GM21576 (cell line): Measurements from ENCODE around the gene WDR38.
"Not testable (repeated sequence)": the region's sequence is repeated elsewhere in the genome, so short reads cannot be mapped to it uniquely, and the experiment has no call there.

Experiments
- ATAC-seq: cut with Tn5 transposase; IDR thresholded peaks from one replicate; pipeline ENCODE4 v1.9.1; 2021; ENCODE audit warnings: mild to moderate bottlenecking, moderate library complexity; ENCODE audit not compliant: unreplicated experiment

WDR38 gene

DNA sequence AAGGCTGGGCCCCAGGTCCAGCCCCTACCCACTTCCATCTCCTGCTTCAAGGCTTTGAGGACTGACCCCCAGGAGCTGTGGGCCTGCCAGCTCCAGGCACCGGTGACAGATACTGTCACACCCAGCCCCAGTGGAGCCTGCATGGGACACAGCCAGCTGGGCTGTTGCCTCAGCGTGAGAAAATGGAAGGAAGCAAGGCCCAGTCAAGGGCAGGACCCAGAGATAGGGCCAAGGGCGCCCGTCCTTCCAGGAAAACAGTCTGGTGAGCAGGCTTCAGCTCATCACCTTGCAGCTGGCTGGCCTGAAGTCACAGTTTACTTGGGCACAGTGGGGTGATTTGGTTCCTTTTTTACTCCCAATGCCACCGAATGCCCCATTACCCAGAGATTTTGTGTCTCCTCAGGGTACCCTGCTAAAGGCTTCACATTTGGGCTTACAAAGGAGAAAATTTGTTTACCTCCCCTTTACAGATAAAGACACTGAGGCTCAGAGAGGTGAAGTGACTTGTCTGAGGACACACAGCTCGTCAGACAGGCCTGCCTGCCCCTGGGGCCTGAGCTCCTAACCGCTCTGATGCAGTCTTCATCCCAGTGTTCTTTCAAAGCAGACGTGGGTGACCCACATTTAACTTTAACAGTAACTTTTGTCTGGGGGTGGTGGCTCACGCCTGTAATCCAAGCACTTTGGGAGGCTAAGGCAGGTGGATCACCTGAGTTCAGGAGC, 21.5 kb upstream of the WDR38 start:
- no peak for ATAC-seq

DNA sequence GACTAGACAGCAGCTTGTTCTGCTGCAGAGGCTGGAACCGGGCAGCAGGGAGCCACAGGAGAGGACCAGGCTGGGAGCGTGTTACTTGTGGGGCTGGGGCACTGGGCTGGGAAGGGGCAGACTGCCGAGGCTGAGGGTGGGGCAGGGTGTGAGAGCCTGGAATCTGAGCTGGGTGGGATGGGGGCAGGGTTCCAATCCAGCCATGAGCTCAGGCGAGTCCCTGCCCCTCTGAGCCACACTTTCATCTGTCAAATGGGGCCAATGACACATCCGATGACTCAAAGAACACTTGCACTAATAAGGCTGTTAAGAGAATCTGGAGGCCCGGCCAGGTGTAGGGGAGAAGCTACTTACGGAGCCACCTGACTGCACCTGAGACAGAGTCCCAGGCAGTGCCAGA, 18.7 kb upstream of the WDR38 start:
- ATAC-seq, result no peak

- no peak for ATAC-seq
Observed at GRCh38 chr9:124835026-124835557, 18.2 kb upstream of the WDR38 start.

DNA sequence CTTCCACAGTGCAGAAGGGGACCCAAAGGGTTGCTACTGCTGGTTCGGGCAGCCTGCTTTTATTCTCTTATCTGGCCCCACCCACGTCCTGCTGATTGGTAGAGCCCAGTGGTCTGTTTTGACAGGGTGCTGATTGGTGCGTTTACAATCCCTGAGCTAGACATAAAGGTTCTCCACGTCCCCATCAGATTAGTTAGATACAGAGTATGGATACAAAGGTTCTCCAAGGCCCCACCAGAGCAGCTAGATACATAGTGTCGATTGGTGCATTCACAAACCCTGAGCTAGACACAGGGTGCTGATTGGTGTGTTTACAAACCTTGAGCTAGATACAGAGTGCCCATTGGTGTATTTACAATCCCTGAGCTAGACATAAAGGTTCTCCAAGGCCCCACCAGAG, 15.1 kb upstream of the WDR38 start:
- ATAC-seq, result not testable (repeated sequence)

DNA sequence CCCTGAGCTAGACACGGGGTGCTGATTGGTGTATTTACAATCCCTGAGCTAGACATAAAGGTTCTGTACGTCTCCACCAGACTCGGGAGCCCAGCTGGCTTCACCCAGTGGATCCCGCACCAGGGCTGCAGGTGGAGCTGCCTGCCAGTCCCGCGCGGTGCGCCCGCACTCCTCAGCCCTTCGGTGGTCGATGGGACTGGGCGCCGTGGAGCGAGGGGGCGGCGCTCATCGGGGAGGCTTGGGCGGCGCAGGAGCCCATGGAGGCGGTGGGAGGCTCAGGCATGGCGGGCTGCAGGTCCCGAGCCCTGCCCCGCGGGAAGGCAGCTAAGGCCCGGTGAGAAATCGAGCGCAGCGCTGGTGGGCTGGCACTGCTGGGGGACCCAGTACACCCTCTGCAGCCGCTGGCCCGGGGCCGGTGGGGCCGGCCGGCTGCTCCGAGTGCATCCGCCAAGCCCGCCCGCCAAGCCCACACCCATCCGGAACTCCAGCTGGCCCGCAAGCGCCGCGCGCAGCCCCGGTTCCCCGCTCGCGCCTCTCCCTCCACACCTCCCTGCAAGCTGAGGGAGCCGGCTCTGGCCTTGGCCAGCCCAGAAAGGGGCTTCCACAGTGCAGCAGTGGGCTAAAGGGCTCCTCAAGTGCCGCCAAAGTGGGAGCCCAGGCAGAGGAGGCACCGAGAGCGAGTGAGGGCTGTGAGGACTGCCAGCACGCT, 14.5 kb upstream of the WDR38 start:
- ATAC-seq, result not testable (repeated sequence)

GRCh38 chr9:124839612-124840299, 13.5 kb upstream of the WDR38 start:
- ATAC-seq, result no peak

DNA sequence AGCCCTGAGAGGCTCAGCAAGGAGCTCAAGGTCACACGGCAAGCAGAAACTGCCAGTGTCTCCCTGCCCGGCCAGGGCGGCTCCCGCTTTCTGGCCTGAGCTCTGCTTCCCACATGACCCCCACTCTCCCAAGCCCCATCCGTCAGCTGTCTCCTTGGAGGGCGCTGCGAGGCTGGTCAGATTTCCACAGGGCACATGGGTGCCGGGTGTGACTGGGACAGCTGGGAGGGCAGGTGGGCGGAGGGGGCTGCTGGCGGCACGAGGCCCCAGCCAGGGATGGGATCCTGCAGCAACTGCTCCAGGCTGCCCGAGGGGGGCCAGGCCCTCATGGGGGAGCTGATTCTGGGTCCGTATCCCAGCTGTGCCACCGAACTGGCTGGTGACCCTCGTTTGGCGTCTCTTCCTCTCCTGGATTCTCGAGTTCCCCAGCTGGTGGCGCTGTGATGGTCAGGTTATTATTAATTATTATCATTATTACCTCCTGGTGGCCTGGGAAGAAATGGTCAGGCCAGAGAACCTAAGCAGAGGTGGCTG, 12.9 kb upstream of the WDR38 start:
- ATAC-seq, result no peak

DNA sequence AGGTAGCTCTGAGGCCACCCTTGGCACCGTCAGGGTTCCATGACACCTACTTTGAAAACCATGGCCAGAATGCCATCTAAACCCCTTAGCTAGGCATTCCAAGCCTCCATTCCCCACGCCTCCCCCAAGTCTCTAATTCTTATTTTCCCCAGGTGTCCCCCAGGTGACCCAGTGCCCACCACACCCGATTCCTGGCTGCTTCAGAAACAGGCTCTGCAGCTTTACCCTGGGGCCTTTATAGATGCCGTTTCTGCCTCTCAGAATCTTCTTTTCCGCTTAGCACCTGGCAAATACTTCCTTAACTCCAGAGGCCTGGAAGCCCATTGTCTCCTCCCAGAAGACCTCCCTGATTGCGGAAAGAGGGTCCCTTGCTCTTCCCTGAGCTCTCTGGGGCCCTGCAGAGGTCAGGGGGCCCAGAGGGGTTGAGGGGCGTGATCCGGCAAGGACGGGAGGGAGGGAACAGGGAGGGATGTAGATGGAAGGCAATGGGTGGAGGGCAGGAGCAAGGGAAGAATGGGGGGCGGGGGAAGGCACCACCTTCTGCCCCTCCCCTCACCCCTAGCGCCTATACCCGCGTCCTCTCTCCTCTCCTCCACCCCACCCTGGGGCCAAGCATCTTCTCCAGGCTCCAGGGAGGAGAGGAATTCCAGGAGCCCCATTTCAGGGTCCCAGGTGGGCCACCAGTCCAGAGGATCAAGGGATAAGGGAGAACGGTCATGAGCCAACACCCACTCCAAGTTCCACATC, 12.0 kb upstream of the WDR38 start:
- ATAC-seq, result no peak

- ATAC-seq, result no peak
Observed at GRCh38 chr9:124843456-124844034, 9.7 kb upstream of the WDR38 start.

DNA sequence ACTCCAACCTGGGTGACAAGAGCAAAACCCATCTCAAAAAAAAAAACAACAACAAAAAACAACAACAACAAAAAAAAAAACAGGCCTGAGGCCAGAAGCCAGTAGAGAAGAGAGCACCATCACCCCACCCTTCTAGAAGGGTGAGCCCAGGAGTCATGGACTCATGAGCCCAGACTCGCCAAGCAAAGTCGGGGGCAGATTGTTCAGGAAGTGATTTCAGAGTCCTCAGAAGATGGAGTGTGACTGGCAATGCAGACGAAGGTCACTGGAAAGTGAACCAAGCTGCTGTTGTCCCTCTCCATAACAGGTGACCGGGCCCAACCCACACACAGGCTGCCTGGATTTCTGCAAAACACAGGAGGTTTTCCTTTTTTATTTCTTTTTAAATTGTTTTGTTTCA, 9.0 kb upstream of the WDR38 start:
- no peak for ATAC-seq

GRCh38 chr9:124846467-124846866, 6.8 kb upstream of the WDR38 start:
- not testable (repeated sequence) for ATAC-seq

DNA sequence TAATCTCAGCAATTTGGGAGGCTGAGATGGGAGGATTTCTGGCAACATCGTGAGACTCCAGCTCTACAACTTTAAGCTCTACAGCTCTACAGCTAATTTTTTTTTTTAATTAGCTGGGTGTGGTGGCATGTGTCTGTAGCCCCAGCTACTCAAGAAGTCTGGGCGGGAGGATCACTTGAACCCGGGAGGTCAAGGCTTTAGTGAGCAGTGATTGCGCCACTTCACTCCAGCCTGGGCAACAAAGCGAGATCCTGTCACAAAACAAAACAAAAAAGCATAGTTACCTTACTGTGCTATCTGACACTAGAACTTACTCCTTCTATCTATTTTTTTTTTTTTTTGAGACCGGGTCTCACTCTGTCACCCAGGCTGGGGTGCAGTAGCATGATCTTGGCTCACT, 6.3 kb upstream of the WDR38 start:
- no peak for ATAC-seq

- no peak for ATAC-seq
Observed at GRCh38 chr9:124849801-124850200, 3.5 kb upstream of the WDR38 start.

DNA sequence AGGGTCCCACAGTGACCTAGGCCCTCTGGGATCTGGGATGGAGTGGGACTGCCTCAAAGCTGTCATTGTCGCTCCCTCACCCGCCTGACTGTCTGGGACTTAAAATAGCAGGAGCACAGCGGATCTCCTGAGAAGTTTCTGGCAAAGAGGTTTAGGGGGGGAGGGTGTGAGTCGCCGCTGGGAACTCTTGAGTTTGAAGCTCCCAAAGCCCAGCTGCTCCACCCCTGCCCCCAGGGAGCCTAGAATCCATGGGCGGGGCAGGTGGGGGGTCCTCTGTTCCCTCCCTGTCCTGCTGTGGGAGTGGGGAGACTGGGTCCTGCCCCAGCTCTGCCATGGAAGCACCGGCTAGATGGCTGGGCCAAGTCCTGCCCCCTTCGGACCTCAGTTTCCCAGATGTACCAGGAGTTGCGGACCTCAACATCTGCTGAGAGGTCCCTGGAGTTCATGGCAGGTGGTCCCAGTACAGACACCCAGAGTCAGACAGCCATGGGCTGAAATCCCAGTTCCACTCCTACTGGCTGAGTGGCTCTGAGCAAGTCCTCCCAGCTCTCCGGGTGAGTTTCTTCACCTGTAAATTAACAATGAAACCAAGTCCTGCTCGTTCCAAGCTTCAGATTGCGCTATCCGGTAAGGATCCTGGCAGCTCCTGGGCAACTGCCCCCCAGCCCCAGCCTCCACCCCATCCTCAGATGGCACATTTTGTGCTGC, 985 bp upstream of the WDR38 start:
- ATAC-seq, result no peak

- ATAC-seq, result no peak
Observed at GRCh38 chr9:124853605-124854143, 414 bp downstream of the WDR38 start.

- no peak for ATAC-seq
Observed at GRCh38 chr9:124854161-124854560, 901 bp downstream of the WDR38 start.

DNA sequence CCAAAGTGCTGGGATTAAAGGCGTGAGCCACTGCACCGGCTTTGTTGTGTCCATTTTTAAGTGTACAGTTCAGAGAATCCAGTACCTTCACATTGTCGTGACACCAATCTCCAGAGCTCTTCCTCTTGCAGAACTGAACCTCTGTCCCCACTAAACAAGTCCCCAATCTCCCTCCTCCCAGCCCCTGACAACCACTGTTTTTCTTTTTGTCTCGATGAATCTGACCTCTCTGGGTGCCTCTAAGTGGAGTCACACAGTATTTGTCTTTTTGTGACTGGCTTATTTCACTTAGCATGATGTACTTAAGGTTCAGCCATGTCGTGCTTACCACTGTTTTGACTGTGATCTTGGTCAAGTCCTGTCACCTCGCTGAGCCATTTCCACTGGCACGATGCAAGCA, 1.6 kb downstream of the WDR38 start:
- no peak for ATAC-seq

GRCh38 chr9:124855566-124855943, 2.3 kb downstream of the WDR38 start:
- no peak for ATAC-seq

- no peak for ATAC-seq
Observed at GRCh38 chr9:124855944-124856765, 2.9 kb downstream of the WDR38 start.
